ENCODE results near the gene TAF15. TPM values are rescaled to one million over a fixed set of nuclear protein-coding genes. Genes with fewer than 3 reads are reported as not detected.
A peak's percentile ranks its signal among the peaks of the same experiment; 100 is the strongest.

TAF15 gene
- total RNA-seq, 1 experiment from 2014 or later = 17.8 TPM

- no peak for DNase-seq (ENCODE audit: low spot score)
Measured at GRCh38 chr17:35870906-35871819, 61.9 kb downstream of the TAF15 start.

- DNase-seq (ENCODE audit: low spot score) = no peak
Measured at GRCh38 chr17:35872196-35872980, 63.1 kb downstream of the TAF15 start.

DNA sequence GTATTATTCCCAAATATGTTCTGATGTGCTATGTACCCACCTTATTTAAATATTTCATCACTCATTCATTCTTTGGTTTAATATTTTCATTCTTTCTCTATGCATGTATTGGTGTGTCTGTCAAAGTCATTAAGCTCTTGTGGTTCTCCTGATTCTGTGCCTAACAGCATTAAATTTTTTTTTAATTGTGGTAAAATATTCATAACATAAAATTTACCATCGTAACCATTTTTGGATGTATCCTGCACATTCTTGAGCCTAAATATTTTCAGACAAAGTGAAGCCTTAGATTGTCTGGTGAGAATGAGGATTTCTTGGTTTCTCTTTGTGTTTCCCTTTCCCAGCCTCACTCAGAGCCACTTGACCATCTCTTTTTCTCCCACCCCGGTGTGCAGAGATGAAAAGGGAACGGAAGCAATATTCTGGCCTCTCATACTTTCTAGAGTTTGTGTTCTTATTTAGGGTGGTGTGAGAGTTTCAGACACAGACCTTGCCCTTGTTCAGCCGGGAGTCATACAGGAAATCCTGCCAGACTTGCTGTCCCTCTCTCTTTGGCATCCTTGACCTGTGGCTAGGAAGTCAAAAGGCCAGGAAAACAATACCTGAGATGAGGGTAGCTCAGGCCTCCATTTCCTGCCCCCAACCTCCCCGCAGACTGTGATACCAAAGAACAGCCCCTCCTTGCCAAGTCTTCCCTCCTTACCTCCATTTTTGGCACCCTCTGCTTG, 66.0 kb downstream of the TAF15 start:
- no peak for DNase-seq (ENCODE audit: low spot score)

DNA sequence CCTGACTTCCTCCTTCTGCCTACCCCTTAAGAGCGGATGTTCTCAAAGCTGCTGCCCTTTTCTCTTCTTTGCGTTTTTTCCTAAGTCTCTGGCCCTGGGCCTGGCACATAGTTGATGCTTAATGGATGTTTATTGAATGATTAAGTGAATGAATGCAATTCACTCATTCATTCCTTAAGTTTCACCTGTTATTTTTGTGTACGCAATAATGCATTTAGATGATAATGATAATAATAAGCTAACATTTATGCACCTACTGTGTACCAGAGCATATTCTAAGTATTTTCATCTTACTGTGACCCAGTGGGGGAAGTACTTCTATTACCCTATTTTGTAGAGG, 66.5 kb downstream of the TAF15 start:
- no peak for DNase-seq (ENCODE audit: low spot score)

DNA sequence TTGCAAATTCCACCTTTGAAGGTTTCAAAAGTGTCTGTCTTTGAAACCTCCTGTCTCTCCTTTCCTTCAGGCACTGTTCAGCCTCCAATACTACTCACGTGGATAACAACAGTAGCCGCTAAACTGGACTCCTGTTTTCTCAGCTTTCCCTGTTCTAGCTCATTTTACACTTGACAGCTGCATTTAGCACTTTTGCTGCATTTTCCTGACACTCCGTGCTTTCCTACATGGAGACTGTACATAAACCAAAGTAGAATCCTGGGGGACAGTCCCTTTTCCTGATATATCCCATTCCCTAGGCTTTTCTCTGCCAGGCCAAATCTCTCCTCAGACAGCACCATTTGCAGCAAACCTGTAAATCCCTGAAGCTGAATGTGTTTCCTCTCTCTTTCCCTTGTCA, 67.2 kb downstream of the TAF15 start:
- no peak for DNase-seq (ENCODE audit: low spot score)

DNA sequence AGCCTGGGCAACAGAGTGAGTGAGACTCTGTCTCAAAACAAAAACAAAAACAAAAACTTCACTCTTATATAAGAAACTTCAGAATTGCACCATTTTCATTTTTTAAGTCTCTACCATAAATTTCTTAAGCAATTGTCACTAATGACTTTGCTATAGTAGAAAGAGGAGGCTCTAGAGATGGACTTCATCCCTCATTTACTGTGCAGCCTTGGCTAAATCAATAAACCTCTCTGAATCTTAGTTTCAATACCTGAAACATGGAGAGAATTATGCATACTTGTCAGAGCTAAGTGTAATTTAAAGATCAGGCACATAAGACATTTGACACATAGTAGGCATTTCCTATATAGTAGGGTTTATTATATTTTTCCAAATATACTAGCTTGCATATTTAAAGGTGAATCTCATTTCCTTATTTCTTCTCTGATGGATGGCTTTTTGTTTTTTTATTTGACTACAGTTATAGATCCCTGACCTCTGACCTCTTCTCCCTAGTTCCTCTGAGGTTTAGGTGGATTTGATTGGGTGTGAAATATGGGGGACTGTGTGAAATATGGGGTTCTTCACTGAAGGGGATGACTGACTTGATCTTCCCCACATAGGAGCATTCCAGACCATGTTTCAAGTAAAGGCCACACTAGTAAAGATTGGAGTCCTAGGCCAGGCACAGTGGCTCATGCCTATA, 68.2 kb downstream of the TAF15 start:
- no peak for DNase-seq (ENCODE audit: low spot score)

DNA sequence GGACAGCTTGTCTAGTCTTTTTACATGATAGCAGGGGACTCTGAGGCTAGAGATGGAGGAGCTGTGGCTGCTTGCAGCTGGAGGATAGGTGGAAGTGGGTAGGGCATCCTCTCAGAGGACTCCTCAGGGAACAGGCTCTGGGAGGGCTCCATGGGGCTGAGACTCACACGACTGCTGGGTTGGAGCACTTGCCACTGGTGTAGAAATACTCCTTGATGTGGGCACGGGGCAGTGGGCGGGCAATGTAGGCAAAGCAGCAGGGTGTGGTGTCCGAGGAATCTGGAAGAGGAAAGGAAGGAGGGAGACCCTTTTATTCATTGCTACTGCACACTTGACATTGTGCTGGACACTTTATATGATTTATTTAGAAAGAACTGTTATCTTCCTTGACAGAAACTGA, 69.1 kb downstream of the TAF15 start:
- DNase-seq (ENCODE audit: low spot score) = no peak

DNA sequence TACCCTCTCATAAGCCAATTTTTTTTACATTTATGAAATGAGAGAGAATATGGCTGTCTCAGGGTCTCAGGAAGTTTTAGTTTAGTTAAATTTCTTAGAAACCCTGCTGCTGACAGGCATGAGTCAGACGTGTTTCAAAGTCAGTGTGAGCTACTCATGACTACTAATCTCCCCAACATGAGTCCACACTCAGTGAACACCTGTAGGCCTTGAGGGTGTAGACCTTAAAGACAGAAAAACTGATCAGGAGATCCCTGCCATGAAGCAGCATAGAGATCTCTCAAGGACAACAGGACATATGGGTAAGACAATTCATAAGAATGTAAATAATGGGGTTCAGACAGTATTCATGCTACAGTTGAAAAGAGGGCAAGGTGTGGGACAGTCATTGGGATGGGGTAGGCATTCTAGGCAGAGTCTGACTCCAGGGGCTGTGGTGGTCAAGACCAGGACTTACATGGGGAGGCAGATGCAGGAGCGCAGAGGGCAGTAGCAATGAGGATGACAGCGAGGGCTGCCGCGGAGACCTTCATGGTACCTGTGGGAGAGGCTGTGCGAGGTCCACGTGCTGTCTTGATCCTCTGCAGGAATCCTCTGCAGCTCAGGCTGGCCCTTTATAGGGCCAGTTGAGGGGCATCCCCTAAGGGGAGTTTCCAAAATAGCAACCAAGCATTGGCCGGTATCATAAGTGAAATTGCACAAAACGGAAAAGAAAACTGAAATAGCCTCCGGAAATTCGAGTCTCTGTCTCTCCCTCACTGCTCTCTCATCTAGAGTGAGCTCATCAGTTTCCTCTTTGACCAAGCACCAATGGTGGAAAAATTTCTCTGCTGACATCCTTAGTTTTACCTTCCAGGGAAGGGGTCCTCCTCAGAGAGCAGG, 70.7 kb downstream of the TAF15 start, which contains the start of gene CCL5:
CCL5 (minus strand) TSS at position 588 of the 882 bp plus-strand sequence.
- DNase-seq (ENCODE audit: low spot score) = no peak

GRCh38 chr17:35889241-35889640, 80.0 kb downstream of the TAF15 start:
- DNase-seq (ENCODE audit: low spot score) = no peak

DNA sequence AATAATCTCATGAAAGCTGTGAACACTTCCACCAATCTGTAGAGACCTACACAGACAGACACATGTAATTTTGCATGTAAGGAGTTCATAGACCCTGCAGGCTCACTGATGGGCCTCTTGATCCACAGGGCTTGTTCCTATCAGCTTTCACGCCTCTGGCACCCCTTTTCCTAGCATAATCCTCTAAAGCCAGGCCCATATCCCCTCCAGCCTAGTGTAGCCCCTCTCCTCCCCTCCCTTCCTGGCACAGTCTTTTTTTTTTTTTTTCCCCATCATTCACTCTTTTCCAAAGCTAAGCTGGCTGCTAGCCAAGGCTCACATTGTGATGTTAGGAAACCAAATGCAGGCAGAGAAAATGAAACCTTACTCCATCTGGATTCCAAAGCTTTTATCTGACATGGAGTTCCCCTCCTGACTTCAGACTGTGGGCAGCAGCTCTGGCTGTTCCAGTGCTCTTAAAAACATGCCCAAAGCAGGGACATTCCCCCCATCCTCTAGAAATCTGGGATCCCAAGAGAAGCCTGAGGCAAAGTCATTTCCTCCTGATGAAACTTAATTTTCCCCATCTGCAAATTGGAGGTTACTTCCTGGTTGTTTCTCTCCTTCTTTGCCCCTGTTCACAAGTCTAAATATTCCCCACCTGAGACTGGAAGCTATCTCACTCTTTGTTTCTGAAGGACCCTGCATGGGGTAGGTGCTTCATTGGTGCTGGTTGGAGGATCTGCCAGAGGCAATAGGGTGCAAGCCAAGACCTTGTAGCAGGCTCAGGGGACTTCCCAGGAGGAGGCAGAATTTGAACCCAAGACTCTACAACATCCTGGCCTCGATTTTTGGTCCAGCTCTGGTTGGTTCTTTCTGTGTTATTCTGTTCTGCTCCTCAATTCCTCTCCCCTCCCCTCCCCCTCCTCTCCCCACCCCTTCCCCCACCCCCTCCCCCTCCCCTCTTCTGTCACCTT, 80.8 kb downstream of the TAF15 start:
- DNase-seq (ENCODE audit: low spot score) = peak; percentile 62

DNA sequence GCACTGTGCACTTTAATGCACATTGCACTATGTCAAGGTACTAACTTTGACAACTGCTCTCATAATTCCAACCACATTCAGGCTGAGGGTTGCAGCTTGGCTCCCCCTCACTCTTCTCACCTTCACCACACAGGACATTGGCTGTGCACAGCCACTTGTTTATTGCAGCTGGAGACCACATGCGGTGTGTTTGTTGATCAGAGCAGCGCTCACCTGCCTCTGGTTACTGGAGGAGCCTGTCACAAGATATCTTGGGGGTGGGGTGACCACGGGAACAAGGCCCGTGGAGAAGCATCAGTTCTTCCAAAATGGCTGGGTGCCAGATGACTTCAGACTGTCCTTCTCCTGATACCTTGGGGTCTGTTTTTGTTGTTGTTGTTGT, 81.5 kb downstream of the TAF15 start:
- no peak for DNase-seq (ENCODE audit: low spot score)

GRCh38 chr17:35891269-35891668, 82.0 kb downstream of the TAF15 start:
- DNase-seq (ENCODE audit: low spot score) = no peak

DNA sequence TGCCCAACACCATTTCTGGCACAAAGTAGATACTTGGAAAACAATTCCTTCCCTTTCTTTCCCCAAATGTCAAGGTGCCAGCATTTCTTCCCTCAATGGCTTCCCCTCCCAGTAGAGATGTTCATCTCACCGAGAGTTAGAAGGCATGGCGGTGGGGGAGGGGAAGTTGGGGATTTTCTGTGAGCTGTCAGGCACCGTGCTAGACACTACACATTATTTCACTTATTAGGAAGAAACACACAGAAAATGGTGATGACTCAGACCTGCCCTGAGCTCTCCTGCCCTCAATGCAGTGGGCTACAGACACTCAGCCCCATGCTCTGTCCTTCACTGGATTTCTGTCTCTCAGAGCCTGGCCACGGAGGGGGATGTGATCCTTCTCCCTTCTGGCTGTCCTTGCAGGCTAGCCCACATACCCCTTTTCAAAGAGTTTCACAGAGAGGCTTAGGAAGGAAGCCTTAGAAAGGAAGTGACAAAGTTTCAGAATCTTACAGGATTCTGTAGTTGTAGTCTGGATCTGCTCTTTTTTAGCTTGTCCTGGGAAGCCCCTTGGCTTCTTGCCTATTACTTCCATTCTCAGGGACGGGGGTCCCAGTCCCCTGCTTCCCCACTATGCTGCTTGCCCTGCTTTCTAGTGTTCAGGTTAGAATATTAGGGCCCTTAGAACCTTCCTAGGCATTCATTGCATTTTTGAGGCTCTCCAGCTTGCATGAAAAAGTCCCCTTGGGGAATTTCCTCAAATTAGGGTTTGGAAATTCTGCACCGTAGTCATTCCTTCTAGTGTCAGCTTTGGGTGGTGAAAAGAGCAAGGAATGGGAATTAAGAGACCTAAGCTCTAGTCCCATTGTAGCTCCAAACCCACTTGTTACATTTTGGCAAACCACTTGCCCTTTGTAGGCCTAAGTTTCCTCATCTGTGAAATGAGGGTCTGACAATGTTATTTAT, 83.1 kb downstream of the TAF15 start:
- DNase-seq (ENCODE audit: low spot score) = no peak

GRCh38 chr17:35893751-35894150, 84.5 kb downstream of the TAF15 start:
- no peak for DNase-seq (ENCODE audit: low spot score)

DNA sequence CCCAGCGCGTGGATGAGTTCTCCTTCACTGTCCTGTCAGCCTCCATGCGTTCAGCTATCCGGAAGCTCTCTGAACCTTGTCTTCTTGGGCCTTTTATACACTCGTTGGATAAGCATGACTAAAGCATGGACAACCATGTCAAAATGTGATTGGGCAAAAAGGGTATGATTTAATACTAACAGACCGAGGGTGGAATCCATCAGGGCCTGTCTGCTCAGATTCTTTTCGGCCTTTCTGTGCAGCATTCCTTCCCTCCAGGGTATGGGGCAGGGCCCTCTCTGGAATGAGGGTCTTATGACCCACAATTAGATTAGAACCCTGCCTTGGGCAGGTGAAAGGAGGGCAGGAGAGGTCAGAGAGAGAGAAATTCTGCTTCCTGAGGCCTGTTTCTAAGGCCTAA, 84.9 kb downstream of the TAF15 start:
- no peak for DNase-seq (ENCODE audit: low spot score)

DNA sequence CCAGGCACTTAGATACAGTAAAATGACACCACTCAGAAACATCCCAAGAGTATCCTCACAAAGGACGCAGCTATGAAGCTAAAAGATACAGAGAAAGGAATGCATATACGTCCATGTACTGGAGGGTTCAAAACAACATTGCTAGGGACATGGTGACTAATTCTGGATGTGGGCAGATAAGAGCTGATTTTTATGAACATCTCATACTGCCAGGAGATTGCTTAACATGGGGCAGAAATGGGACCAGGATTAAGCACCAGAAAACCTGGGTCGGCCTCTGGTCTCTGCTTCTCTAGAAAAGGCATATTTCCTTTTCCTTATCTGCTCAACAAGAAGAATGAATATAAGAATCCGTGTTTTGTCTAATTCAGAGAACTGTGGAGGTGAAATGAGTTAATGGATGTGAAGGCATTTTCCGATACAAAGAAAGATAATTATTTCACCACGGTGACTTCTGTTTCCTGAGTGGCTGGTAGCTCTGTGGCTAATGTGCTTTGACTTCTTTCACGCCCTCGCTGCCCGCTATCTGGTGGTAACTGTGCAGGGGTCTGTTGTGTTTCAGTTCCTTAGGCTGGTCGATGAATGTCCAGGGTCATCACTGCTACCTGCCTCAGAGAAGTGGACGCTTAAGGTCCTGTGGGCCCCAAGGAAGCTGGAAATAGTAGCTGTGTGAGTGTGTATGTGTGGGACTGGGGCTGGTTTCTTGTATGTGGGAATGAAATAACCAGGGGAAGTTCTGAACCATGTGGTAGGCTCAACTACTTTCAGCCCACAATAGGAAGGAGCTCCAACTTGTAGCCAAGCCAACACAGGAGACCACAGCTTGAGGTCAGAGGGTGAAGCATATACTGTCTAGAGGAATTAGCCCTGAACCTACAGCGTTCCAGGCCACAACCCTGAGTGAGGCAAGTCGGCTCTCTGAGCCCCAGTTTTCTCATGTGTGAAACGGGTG, 86.6 kb downstream of the TAF15 start:
- DNase-seq (ENCODE audit: low spot score) = no peak
